ENCODE results near the gene EOGT.

- TF ChIP-seq SUZ12 (IDR thresholded peaks at IDR 0.05; ENCODE audit: unreplicated experiment) (no peak), RCOR1 (conservative IDR thresholded peaks at IDR 0.05; ENCODE audit: low read depth, low read length) (no peak), CTCF (IDR thresholded peaks at IDR 0.05 in 2 of 3, conservative IDR thresholded peaks at IDR 0.05 in 1 of 3; ENCODE audit: control insufficient read depth in 2 of 3, extremely low read depth in 1 of 3, insufficient read depth in 1 of 3, low read depth in 3 of 3, low read length in 3 of 3) (no peak), NKRF (conservative IDR thresholded peaks at IDR 0.05) (no peak), DPF2 (IDR thresholded peaks at IDR 0.05) (no peak), HDAC2 (IDR thresholded peaks at IDR 0.05) (no peak), SP1 (IDR thresholded peaks at IDR 0.05; ENCODE audit: low read depth, low read length) (no peak), MAX (IDR thresholded peaks at IDR 0.05; ENCODE audit: low read depth, low read length) (no peak), SRF (IDR thresholded peaks at IDR 0.05; ENCODE audit: low read depth in 2 of 2, low read length in 2 of 2) (no peak)
Measured at GRCh38 chr3:69009559-69010410, 3.7 kb downstream of the EOGT start.

Data from GM12878 (cell line).